Lower lobe of right lung (tissue), 2 donors: ENCODE results near the gene HOXA4. TPM values are rescaled to one million over a fixed set of nuclear protein-coding genes. Genes with fewer than 3 reads are reported as not detected.

Experiments used
- ATAC-seq, 2 donors: fragments of 200-7000 bp; cut with Tn5 transposase; one replicate each; pipeline ENCODE4 v1.9.1; 2020 to 2022; ENCODE audit warnings: mild to moderate bottlenecking in 2 of 2, moderate library complexity in 2 of 2
- DNase-seq: peaks from one replicate; pipeline ENCODE4 v3.0.0-alpha.2; 2020
- H3K27ac ChIP-seq: fragments of 200-600 bp; one replicate; pipeline ENCODE4 v1.8.0; 2022
- H3K27me3 ChIP-seq: fragments of 200-600 bp; one replicate; pipeline ENCODE4 v1.8.0; 2022; ENCODE audit warnings: low read depth
- H3K36me3 ChIP-seq: fragments of 200-600 bp; one replicate; pipeline ENCODE4 v1.8.0; 2022; ENCODE audit warnings: mild to moderate bottlenecking
- H3K4me1 ChIP-seq: fragments of 200-600 bp; one replicate; pipeline ENCODE4 v1.8.0; 2022
- H3K4me3 ChIP-seq: fragments of 200-600 bp; one replicate; pipeline ENCODE4 v1.8.0; 2022; ENCODE audit warnings: mild to moderate bottlenecking
- H3K9me3 ChIP-seq: fragments of 200-600 bp; one replicate; pipeline ENCODE4 v1.8.0; 2022
- CTCF ChIP-seq: fragments of 200-600 bp; IDR thresholded peaks from one replicate; pipeline ENCODE4 v1.8.0; 2022; ENCODE audit warnings: antibody characterized with exemption, mild to moderate bottlenecking
- intact Hi-C: fragments of 100-400 bp; cut with DNase I; formaldehyde crosslinking; loops from one replicate; pipeline ENCODE4 v1.11.0; 2022
- total RNA-seq: library from RNA; stranded (reverse); fragmentation: NEBNext Ultra II Directional; extraction: Animal tissue kit (Norgen Biotek cat#: 25700); gene quantifications from one replicate; pipeline ENCODE4 v1.2.1, GENCODE V29; 2021
- donor health status: DM: no; HTN: yes; CAD: no; lungs with severe emphysema.

HOXA4 gene
- total RNA-seq, 1 donor from 2014 or later = 8.5 TPM

- no peaks in the 10 kb centered on the region for H3K36me3 ChIP-seq
- TF ChIP-seq CTCF = peak; percentile 100
- H3K27me3 ChIP-seq = peaks cover 95% of the 10 kb centered on the region
- peaks cover 48% of the 10 kb centered on the region for H3K4me1 ChIP-seq
- no peaks in the 10 kb centered on the region for H3K9me3 ChIP-seq
- H3K27ac ChIP-seq = peak overlapping the region; percentile 46
- peak overlapping the region; percentile 63 for H3K4me3 ChIP-seq
- ATAC-seq = peak; percentile 88 to 92
- peak; percentile 93 for DNase-seq
- intact Hi-C loops = no loop called here
Measured at GRCh38 chr7:27160546-27161213, 30.1 kb upstream of the HOXA4 start.

- peak overlapping the region; percentile 63 for H3K4me3 ChIP-seq
- peaks cover 51% of the 10 kb centered on the region for H3K4me1 ChIP-seq
- DNase-seq (no peak), ATAC-seq (peak in 1 of 2 donors; percentile 2)
- peaks cover 95% of the 10 kb centered on the region for H3K27me3 ChIP-seq
- H3K27ac ChIP-seq = peak overlapping the region; percentile 46
- H3K36me3 ChIP-seq = no peaks in the 10 kb centered on the region
- TF ChIP-seq CTCF = no peak
- intact Hi-C loops = no loop called here
- no peaks in the 10 kb centered on the region for H3K9me3 ChIP-seq
Measured at GRCh38 chr7:27160145-27160545, 29.6 kb upstream of the HOXA4 start.

GRCh38 chr7:27159266-27160144, 28.9 kb upstream of the HOXA4 start:
- ATAC-seq (no peak), DNase-seq (no peak)
- H3K4me1 ChIP-seq = peaks cover 50% of the 10 kb centered on the region
- intact Hi-C loops = loop anchor here (10.0 kb wide), 1 partner anchor 785 kb away; no protein-coding TSS in a partner anchor
- H3K27me3 ChIP-seq = peaks cover 95% of the 10 kb centered on the region
- H3K9me3 ChIP-seq = no peaks in the 10 kb centered on the region
- no peak overlapping the region for H3K27ac ChIP-seq
- TF ChIP-seq CTCF = no peak
- no peaks in the 10 kb centered on the region for H3K36me3 ChIP-seq
- H3K4me3 ChIP-seq = peak overlapping the region; percentile 63

- Histone ChIP-seq H3K27me3 (peaks cover 95% of the 10 kb centered on the region), H3K4me3 (no peak overlapping the region)
Measured at GRCh38 chr7:27158436-27159265, 28.1 kb upstream of the HOXA4 start.

More at GRCh38 chr7:27158436-27159265, 28.1 kb upstream of the HOXA4 start:
- H3K36me3 ChIP-seq = no peaks in the 10 kb centered on the region
- intact Hi-C loops = loop anchor here (10.0 kb wide), 1 partner anchor 784 kb away; no protein-coding TSS in a partner anchor
- ATAC-seq (no peak), DNase-seq (no peak)
- TF ChIP-seq CTCF = no peak
- H3K9me3 ChIP-seq = no peaks in the 10 kb centered on the region
- no peak overlapping the region for H3K27ac ChIP-seq
- peaks cover 44% of the 10 kb centered on the region for H3K4me1 ChIP-seq
